T-helper 1 cell treated with Interleukin-12 subunit alpha and Interleukin-12 subunit beta and Interleukin-4 antibody, amounts not matched to agents 30 ng/mL and 1 ng/mL, for 36 hours (primary cell): ENCODE measurements around the gene COL5A3. TPM values are rescaled to one million over a fixed set of nuclear protein-coding genes. Genes with fewer than 3 reads are reported as not detected.

Experiments
- total RNA-seq: library from RNA; stranded (reverse); gene quantifications from 2 replicates; pipeline ENCODE4 v1.2.3, GENCODE V29; 2022

Gene COL5A3
- total RNA-seq, 1 donor from 2014 or later: 0.07 TPM

Other genes starting within 250 kb of the COL5A3 start
- 3.7 and 4.8 TPM in 2 replicates for gene ZNF846, start 241.8 kb downstream of the COL5A3 start, total RNA-seq
- gene FBXL12, start 191.4 kb downstream of the COL5A3 start, total RNA-seq: 16.2 and 19.0 TPM in 2 replicates
- gene UBL5, start 182.6 kb downstream of the COL5A3 start, total RNA-seq: 381 and 389 TPM in 2 replicates
- gene PIN1, start 175.2 kb downstream of the COL5A3 start, total RNA-seq: 98.0 and 102 TPM in 2 replicates
- gene OLFM2, start 74.0 kb downstream of the COL5A3 start, total RNA-seq: 11.0 and 11.4 TPM in 2 replicates
- not detected in 2 replicates for gene RDH8, start 3.0 kb upstream of the COL5A3 start, total RNA-seq
- 101 and 105 TPM in 2 replicates for gene SHFL, start 75.8 kb upstream of the COL5A3 start, total RNA-seq
- gene ANGPTL6, start 92.2 kb upstream of the COL5A3 start, total RNA-seq: 0.88 and 1.7 TPM in 2 replicates
- 83.2 and 88.7 TPM in 2 replicates for gene PPAN, start 95.9 kb upstream of the COL5A3 start, total RNA-seq
- 30.4 and 32.4 TPM in 2 replicates for gene P2RY11, start 101.2 kb upstream of the COL5A3 start, total RNA-seq
- gene EIF3G, start 109.4 kb upstream of the COL5A3 start, total RNA-seq: 250 and 269 TPM in 2 replicates
- gene DNMT1, start 184.4 kb upstream of the COL5A3 start, total RNA-seq: 354 and 359 TPM in 2 replicates
- gene S1PR2, start 220.8 kb upstream of the COL5A3 start, total RNA-seq: 8.3 and 8.8 TPM in 2 replicates
- gene MRPL4, start 241.7 kb upstream of the COL5A3 start, total RNA-seq: 76.8 and 81.8 TPM in 2 replicates